GM19193 (cell line): ENCODE data around the gene SLC29A1.

Experiments
- POLR2A ChIP-seq: IDR thresholded peaks from 4 replicates; pipeline ENCODE4 v1.6.1; 2011; ENCODE audit not compliant: insufficient read depth, insufficient read length; ENCODE audit errors: extremely low read depth

SLC29A1 gene

DNA sequence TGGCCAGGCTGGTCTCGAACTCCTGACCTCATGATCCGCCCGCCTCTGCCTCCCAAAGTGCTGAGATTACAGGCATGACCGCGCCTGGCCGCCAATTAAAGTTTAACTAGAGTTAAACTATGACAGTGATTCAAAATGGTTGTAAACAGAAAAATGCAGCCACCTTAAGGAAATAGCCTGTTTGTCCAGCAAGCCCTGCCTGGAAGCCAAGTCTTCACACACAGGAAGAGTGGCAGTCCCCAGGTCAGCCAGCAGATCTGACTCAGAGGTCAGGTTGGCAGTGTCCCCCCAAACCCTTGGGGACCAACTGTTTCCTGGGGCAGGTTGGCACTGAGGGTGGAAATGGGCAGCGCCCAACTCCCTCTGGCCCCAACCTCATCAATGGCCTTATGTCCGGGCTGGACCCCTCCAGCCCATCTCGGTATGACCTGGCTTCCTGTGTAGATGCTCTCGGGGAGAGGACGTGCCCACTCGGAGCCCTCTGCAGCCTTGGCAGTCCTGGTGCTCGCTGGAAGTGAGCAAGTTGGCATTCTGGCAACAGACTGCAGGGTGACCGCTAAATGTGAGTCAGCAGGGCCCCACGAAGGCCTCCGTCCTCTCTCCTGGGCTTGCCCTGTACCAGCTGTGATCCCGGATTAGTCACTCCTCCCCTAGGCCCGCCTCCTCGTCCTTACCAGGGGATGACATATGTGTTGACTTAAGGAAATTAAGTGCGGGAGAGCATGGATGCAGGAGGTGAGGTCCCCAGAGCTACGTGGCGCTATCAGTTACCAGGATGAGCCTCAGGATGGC is 13.8 kb downstream of the SLC29A1 start:
- TF ChIP-seq POLR2A, result no peak

DNA sequence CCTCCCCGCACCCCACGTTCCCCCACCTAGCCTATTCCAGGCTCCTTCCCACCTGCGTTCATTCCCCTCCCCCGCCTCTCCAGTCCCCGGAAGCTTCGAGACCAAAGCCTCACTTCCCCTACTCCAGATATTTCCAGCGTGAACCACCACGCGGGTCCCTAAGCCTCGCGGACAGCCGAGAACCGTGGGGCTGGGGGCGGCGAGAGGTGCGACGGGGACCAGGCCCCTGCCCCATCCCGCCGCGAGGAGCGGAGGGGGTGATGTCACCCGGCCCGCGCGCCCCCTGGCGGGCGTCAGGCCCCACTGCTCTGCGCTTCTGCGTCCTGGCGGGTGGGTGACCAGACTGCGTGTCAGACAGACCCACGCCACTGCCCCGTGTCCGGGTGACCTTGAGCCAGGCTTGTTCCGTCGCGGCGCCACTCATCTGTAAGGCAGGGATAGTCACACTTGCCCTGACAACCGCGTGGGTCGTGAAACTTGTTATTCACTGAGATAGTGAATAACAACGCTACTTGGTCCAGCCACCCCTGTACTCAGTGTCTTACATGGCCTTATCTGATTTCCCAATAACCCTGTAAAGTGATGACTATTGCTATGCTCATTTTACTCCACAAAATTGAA is 14.5 kb downstream of the SLC29A1 start:
- TF ChIP-seq POLR2A, result peak; percentile 47

DNA sequence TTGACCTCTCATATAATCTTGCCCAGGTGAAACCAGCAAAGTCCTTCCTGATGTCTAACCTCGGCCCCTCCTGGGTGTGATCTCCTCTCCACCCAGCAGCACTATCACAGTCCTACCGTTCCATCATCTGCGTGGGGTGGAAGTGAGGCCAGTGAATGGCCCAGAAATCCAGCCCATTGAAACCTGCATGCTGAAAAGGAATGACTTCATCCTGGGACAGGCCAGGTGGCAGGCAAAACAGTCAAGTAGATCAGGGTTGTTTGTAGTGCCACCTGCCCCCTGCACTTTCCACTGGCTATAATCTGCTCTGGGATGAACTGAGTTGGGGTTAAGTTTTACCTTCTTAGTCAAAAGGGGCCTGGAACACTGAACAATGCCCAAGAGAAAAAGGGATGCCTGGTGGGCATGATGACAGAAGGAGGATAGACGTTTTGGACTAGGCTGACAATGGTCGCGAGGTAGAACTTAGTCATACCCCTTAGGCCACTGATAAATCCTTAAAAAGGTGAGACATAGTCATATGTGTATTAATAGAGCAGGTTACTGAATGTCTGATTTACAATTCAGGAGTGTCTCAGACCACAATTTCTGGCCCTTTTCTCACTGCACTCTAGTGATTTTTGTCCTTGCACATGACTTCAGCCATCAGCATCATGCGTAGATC is 15.4 kb downstream of the SLC29A1 start:
- TF ChIP-seq POLR2A, result no peak

DNA sequence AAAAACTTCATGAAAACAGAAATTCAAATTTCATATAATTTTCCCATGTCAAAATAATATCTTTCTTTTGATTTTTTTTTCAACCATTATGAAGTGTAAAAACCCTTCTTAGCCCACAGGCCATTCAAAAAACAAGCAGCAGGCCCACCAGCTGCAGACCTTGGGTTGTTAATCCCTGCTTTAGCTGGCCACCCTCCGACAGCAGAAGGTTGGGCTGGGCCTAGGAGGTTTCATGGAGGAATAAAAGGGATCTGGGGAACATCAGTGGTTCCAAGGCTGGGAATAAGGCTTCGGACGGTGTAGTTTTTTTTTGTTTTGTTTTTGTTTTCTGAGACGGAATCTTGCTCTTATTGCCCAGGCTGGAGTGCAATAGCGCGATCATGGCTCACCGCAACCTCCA is 19.9 kb downstream of the SLC29A1 start:
- no peak for TF ChIP-seq POLR2A

DNA sequence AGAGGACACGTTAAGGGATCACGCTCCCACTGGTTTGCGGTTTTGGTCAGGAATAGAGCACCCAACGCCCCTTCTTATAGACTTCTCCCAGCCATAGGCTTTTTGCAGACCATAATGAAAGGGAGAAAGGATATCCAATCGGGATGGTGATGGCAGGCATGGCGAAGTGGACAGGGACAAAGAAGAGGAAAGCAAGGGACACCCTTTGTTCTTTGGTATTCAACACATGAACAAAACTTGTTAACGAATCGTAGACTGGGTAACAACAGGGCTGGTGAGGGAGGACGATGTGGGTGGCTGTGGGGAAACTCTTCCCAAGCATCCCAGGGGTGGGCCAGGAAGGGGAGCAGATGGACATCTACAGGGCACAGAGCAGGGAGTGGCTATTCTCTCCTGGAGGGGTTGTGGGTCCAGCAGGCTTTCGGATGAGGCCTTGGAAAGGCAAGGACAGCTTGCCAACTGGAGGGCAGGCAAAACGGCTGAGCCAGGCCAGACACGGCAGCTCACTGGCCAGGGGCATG is 22.1 kb downstream of the SLC29A1 start:
- TF ChIP-seq POLR2A, result no peak

DNA sequence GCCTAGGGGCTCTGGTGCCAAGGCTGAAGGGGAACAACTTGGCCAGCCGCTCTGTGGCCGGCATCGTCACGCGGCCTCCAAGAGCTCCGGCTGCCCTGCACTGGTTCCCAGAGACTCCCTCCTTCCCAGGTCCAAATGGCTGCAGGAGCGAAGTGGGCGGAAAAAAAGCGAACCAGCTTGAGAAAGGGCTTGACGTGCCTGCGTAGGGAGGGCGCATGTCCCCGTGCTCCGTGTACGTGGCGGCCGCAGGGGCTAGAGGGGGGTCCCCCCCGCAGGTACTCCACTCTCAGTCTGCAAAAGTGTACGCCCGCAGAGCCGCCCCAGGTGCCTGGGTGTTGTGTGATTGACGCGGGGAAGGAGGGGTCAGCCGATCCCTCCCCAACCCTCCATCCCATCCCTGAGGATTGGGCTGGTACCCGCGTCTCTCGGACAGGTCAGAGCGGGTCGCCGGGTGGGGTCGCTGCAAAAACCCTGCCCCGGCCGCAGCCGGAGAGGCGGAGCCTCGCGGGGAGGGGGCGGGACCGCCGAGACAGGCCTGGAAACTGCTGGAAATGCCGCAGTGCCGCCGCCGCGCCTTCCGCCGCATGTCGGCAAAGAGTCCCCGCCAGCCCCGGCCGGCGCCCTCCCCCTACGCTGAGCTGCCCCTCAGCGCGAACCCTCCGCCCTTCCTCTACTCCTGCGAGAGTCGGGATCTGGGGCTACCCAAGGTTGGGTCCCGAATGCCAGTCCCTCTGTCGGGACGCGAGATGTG is 22.7 kb downstream of the SLC29A1 start:
- TF ChIP-seq POLR2A, result no peak

DNA sequence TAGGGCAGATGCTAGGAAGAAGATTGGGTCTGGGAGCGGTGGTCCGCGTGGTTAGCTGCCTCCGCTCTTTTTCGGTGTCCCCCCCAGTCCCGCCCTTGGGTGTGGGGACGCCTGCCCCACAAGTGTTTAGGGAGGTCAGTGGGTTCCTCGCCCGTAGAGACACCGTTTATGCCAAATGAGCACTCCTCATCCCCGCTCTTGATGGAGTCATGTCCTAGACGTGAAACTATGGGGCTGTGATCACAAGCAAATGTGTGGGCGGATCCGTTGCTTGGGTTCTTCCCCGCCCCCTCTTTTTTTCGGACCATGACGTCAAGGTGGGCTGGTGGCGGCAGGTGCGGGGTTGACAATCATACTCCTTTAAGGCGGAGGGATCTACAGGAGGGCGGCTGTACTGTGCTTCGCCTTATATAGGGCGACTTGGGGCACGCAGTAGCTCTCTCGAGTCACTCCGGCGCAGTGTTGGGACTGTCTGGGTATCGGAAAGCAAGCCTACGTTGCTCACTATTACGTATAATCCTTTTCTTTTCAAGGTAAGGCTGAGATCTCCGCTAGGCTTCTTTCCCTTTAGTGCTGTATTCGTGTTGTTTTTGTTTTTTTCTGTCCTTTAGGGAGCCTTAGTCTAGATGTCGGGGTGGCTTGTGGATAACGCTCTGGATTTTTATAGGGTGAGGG is 23.4 kb downstream of the SLC29A1 start, which contains the start of gene HSP90AB1:
Gene HSP90AB1 (plus strand): TSS at position 439 of the 675 bp plus-strand sequence. CDS start 1,529 bp downstream, outside the sequence.
- TF ChIP-seq POLR2A, result peak; percentile 100

DNA sequence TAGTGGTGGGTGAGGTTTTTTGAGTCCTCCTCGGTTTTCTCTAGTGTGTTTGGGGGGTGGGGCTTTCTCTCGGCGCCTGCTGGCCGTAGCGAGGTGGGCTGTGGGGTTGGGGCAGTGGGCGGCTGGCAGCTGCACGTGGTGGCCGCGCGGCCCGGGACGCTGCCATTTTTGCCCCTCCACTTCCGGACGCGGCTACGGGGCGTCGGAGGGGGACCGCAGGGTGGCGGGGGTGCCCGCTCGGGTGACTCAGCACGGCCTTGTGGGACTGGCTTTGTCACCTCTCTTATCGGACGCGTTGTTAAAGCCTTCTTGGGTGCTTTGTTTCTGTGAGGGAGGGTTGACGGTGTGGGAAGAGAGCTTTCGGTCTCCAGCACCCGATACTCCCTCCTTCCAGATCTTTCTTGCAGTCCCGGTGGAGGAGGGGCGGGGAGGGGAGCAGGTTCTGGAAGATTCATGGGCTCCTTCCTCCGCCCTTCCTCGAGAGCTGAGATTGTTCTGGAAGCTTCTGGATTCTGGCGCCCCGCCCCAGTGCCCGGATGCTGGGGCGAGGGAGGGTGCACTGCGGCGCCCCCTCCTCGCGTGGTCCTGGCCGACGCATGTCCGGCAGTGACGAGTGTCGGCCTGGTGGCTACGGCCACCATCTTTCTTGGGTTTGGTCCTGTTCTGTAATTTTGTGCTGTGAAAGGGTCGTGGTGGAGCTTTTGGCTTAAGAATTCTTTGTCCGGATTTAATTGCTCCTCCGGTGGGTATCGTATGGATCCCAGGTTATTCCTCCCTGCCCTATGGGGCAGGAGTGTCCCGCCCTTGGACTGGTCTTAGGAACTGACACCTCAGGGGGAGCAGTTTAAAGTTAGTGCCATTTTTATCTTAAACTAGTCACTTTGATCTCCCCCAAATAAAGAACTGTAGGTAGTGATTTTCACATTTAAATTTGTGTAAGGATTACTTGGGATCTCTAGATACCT is 24.2 kb downstream of the SLC29A1 start:
- TF ChIP-seq POLR2A, result peak; percentile 23

DNA sequence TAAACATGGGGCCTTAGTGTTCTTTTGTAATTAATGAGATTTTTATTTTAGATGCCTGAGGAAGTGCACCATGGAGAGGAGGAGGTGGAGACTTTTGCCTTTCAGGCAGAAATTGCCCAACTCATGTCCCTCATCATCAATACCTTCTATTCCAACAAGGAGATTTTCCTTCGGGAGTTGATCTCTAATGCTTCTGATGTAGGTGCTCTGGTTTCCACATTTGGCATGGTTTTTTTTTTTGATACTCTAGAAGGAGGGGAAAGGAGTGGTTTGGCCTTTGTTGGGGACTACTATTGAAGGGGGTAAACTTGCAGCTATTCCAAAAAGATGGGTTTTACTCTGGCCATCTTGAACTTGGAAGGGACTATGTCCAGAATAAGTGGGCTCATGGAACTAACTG is 25.2 kb downstream of the SLC29A1 start:
- TF ChIP-seq POLR2A, result no peak

DNA sequence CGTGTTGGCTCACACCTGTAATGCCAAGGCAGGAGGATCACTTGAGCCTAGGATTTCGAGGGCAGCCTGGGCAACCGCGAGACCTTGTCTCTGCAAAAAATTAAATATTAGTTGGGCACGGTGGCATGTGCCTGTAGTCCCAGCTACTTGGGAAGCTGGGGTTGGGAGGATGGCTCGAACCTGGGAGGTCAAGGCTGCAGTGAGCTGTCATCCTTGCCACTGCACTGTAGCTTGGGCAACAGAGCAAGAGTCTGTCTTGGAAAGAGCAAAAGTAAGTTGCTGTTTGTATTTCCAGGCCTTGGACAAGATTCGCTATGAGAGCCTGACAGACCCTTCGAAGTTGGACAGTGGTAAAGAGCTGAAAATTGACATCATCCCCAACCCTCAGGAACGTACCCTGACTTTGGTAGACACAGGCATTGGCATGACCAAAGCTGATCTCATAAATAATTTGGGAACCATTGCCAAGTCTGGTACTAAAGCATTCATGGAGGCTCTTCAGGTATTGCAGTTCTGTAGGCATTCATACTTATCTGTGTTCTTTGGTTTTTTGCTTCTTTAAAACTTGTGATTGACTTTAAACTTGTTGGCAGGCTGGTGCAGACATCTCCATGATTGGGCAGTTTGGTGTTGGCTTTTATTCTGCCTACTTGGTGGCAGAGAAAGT is 25.8 kb downstream of the SLC29A1 start:
- no peak for TF ChIP-seq POLR2A

DNA sequence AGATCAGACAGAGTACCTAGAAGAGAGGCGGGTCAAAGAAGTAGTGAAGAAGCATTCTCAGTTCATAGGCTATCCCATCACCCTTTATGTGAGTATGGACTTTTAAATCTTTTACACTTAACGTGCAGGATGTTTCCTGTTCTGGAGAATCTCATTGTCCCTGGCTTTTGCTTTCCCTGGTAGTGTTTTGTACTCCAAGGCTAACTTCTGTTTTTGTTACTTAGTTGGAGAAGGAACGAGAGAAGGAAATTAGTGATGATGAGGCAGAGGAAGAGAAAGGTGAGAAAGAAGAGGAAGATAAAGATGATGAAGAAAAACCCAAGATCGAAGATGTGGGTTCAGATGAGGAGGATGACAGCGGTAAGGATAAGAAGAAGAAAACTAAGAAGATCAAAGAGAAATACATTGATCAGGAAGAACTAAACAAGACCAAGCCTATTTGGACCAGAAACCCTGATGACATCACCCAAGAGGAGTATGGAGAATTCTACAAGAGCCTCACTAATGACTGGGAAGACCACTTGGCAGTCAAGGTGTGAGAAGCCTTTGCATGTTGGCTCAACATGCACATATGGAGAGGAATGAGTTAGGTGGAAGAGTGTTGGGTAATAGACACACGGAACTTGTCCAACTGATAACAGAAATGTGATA is 26.8 kb downstream of the SLC29A1 start:
- no peak for TF ChIP-seq POLR2A

DNA sequence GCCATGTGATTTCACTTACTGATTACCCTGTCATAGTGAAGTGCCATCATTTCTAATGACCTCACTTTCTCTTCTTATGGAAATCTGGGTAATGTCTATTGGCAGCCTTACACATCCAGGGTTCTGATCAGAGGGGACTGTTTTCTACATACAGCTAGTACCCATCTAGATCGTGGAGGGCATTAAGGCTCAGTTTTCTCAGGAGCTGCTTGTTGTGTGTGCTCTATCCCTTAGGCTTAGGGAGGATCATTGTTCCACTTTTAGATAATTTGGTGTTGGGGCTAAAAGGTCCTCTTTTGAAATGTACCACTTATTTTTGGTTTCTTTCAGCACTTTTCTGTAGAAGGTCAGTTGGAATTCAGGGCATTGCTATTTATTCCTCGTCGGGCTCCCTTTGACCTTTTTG is 27.3 kb downstream of the SLC29A1 start:
- no peak for TF ChIP-seq POLR2A
